Left lung (tissue), 10 donors: ENCODE measurements around the gene HIVEP2. TPM values are rescaled to one million over a fixed set of nuclear protein-coding genes. Genes with fewer than 3 reads are reported as not detected.

Source experiments
- ATAC-seq: fragments of 200-7000 bp; cut with Tn5 transposase; one replicate; pipeline ENCODE4 v1.9.1; 2020; ENCODE audit warnings: moderate library complexity
- DNase-seq, 4 donors: peaks; one replicate each; pipeline ENCODE4 v3.0.0-alpha.2; 2013 to 2020
- H3K27ac ChIP-seq, 2 donors: fragments of 200-600 bp; sonication (generic) in 1 of 2; one replicate each; pipeline versions ENCODE4 v1.5.0 to v1.8.0; 2020 to 2021
- H3K27me3 ChIP-seq, 2 donors: fragments of 200-600 bp; sonication (generic) in 1 of 2; one replicate each; pipeline versions ENCODE4 v1.5.0 to v1.8.0; 2020 to 2021
- H3K36me3 ChIP-seq, 2 donors: fragments of 200-600 bp; sonication (generic) in 1 of 2; one replicate each; pipeline versions ENCODE4 v1.5.0 to v1.8.0; 2020 to 2021
- H3K4me1 ChIP-seq, 2 donors: fragments of 200-600 bp; one replicate each; pipeline ENCODE4 v1.8.0; 2021
- H3K4me3 ChIP-seq, 2 donors: fragments of 200-600 bp; sonication (generic) in 1 of 2; one replicate each; pipeline versions ENCODE4 v1.5.0 to v1.8.0; 2020 to 2021; ENCODE audit warnings: mild to moderate bottlenecking in 1 of 2
- H3K9me3 ChIP-seq, 2 donors: fragments of 200-600 bp; sonication (generic) in 1 of 2; one replicate each; pipeline versions ENCODE4 v1.5.0 to v1.8.0; 2020 to 2021
- intact Hi-C, 2 donors: fragments of 100-400 bp; cut with DNase I; formaldehyde crosslinking; loops; one replicate each; pipeline versions ENCODE4 v1.11.2 to v1.14.2; 2022
- polyA plus RNA-seq, 6 donors: library from polyadenylated mRNA; unstranded; fragments of 120-200 nt; gene quantifications; one replicate each; pipeline ENCODE4 v1.2.1, GENCODE V29; 2013; ENCODE audit not compliant: insufficient read length in 6 of 6
- total RNA-seq, 2 donors: library from RNA; stranded (reverse); fragmentation: NEBNext Ultra II Directional; extraction: Animal tissue kit (Norgen Biotek cat#: 25700); gene quantifications; one replicate each; pipeline ENCODE4 v1.2.1, GENCODE V29; 2021
- TF ChIP-seq, protein P1 (sequence below), 2 donors: fragments of 200-600 bp; sonication (generic) in 1 of 2; IDR thresholded peaks; one replicate each; pipeline versions ENCODE4 v1.5.0 to v1.8.0; 2021; ENCODE audit warnings: antibody characterized with exemption in 2 of 2
- donor health status: DM: no; HTN: yes; CAD: no.
- donor health status: DM: no; HTN: no; CAD: no.

The HIVEP2 gene
- total and polyA plus RNA-seq, 8 donors, result 11.5 to 16.6 (median 13.1) TPM

DNA sequence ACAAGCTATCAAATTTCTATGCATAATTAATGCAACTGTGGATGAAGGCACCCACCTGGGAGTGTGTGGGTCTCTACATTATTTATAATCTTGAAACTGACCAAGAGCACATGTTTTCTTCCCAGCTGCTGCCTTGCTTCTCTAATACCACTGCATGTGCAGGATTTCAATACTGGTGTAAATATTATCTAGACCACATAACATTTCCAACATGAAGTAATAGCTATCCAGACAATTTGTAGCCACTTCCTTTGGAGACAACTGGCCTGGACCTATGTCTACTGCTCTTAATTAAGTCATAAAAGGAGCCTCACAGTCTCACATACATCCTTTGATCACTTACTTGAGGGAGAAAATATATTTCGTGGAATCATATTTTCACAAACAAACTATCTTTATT is 180.7 kb downstream of the HIVEP2 start:
- DNase-seq, result no peak
- ATAC-seq, result no peak
- Histone ChIP-seq H3K27ac (no peak overlapping the region), H3K36me3 (peaks cover 0 to 32% of the 10 kb centered on the region in 2 donors), H3K27me3 (no peaks in the 10 kb centered on the region), H3K4me3 (no peak overlapping the region), H3K4me1 (no peaks in the 10 kb centered on the region), H3K9me3 (no peaks in the 10 kb centered on the region)
- TF ChIP-seq, protein P1, sequence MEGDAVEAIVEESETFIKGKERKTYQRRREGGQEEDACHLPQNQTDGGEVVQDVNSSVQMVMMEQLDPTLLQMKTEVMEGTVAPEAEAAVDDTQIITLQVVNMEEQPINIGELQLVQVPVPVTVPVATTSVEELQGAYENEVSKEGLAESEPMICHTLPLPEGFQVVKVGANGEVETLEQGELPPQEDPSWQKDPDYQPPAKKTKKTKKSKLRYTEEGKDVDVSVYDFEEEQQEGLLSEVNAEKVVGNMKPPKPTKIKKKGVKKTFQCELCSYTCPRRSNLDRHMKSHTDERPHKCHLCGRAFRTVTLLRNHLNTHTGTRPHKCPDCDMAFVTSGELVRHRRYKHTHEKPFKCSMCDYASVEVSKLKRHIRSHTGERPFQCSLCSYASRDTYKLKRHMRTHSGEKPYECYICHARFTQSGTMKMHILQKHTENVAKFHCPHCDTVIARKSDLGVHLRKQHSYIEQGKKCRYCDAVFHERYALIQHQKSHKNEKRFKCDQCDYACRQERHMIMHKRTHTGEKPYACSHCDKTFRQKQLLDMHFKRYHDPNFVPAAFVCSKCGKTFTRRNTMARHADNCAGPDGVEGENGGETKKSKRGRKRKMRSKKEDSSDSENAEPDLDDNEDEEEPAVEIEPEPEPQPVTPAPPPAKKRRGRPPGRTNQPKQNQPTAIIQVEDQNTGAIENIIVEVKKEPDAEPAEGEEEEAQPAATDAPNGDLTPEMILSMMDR (IDR thresholded peaks at IDR 0.05), result no peak
- intact Hi-C loops, result no loop called here

DNA sequence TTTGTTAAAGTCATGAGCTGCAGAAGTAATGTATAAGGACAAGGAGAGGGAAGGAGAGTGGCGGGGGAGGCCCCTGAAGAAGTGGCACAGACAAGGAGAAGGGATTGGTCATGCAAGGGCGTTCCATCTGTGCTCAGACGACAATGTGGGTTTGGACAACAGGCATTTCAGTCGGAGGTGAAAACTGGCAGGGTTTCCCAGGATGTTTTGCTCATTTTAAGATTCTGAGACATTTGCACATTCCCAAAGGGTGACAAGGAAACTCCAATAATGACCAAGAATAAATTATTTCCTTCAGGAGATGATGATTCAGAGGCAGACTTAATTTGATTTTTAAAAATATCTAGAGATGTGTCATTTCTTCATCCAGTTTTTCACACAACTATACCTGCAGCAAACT is 181.8 kb downstream of the HIVEP2 start:
- TF ChIP-seq, protein P1 (IDR thresholded peaks at IDR 0.05), result no peak
- Histone ChIP-seq H3K27ac (no peak overlapping the region), H3K9me3 (no peaks in the 10 kb centered on the region), H3K27me3 (no peaks in the 10 kb centered on the region), H3K36me3 (peaks cover 0 to 42% of the 10 kb centered on the region in 2 donors), H3K4me1 (no peaks in the 10 kb centered on the region), H3K4me3 (no peak overlapping the region)
- ATAC-seq, result no peak
- intact Hi-C loops, result no loop called here
- no peak for DNase-seq

DNA sequence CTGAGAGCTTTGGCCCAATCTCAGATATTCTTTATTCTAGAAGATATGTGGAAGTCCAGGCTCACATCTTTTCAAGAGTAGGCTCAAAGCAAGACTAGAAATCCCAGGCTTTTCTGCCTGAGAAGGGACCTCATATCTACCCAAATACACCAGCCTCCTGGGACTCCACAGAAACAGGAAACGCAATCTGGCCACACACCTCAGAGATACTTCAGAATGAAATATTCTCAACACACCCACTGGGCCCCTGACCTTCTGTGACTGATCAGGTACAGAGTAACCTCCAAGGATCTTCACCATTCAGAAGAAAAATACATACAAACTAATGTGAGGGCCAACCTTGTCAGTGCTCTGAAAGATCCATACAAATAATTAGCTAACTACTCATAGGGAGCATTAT is 183.2 kb downstream of the HIVEP2 start:
- Histone ChIP-seq H3K36me3 (peaks cover 0 to 45% of the 10 kb centered on the region in 2 donors), H3K27ac (no peak overlapping the region), H3K4me1 (no peaks in the 10 kb centered on the region), H3K27me3 (no peaks in the 10 kb centered on the region), H3K4me3 (no peak overlapping the region), H3K9me3 (no peaks in the 10 kb centered on the region)
- ATAC-seq, result no peak
- TF ChIP-seq, protein P1 (IDR thresholded peaks at IDR 0.05), result no peak
- DNase-seq, result no peak
- intact Hi-C loops, result no loop called here

DNA sequence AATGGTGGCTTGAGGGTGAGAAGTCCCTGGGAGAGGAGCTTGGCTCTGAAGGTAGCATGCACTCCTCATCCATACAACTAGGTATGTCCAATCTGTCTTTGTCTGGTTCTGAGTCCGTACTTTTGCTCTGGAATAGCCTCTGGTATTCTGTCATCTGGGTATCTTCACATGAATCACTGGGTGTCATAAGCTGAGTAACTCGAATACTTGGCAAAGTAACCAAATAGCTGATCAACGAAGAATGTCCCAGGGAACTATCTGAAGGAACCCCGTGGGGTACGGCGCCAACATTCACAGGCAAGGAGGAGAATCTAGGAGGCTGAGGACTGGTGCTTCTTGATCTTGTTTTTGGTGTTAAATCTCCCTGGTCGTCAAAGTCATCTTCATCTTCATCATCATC is 184.8 kb downstream of the HIVEP2 start:
- H3K27me3 ChIP-seq, result no peaks in the 10 kb centered on the region
- H3K27ac ChIP-seq, result no peak overlapping the region
- DNase-seq (no peak), ATAC-seq (no peak)
- intact Hi-C loops, result no loop called here
- TF ChIP-seq, protein P1 (IDR thresholded peaks at IDR 0.05), result no peak
- no peaks in the 10 kb centered on the region for H3K9me3 ChIP-seq
- H3K4me1 ChIP-seq, result no peaks in the 10 kb centered on the region
- H3K4me3 ChIP-seq, result no peak overlapping the region
- peaks cover 0 to 48% of the 10 kb centered on the region in 2 donors for H3K36me3 ChIP-seq

DNA sequence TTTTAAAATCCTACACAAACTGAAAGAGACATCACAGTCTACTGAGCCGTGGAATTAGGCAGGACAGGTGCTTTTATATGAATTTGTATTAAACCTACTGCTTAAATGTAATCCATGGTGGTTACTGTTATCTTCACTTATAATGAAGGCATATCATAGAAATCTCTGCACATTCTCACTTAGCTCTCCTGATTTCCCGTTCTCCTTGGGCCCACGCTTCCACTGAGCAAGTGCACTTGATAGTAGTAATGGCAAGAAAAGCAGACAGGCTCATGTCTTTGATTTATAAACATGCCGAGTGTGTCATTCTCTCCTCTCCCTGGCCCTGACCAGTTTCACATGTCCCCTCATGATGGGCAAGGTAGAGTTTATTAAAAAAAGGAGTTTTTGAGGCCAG is 186.3 kb downstream of the HIVEP2 start:
- no peak for ATAC-seq

More for the DNA sequence above, 186.3 kb downstream of the HIVEP2 start:
- no peaks in the 10 kb centered on the region for H3K9me3 ChIP-seq
- intact Hi-C loops, result no loop called here
- no peaks in the 10 kb centered on the region for H3K4me1 ChIP-seq
- peaks cover 0 to 50% of the 10 kb centered on the region in 2 donors for H3K36me3 ChIP-seq
- TF ChIP-seq, protein P1 (IDR thresholded peaks at IDR 0.05), result no peak
- H3K4me3 ChIP-seq, result no peak overlapping the region
- H3K27me3 ChIP-seq, result no peaks in the 10 kb centered on the region
- H3K27ac ChIP-seq, result no peak overlapping the region
- DNase-seq, result no peak
